K562 (cell line): ENCODE measurements around the gene WT1. TPM values are rescaled to one million over a fixed set of nuclear protein-coding genes. Genes with fewer than 3 reads are reported as not detected.

Source experiments
- NFE2 ChIP-seq: IDR thresholded peaks from 2 replicates; pipeline ENCODE4 v1.6.1; 2014; ENCODE audit warnings: antibody characterized with exemption, low read depth
- NFIX ChIP-seq: fragments of 250-450 bp; sonication (Bioruptor Pico); IDR thresholded peaks from 2 replicates; pipeline ENCODE4 v1.4.0; 2020; ENCODE audit warnings: low read depth, mild to moderate bottlenecking, moderate library complexity
- ZC3H8 ChIP-seq: fragments of 450-650 bp; IDR thresholded peaks from 2 replicates; pipeline ENCODE4 v1.6.1; 2017
- ZFP30 ChIP-seq: fragments of 250-450 bp; sonication (Bioruptor Pico); IDR thresholded peaks from 2 replicates; pipeline ENCODE4 v1.8.0; 2022; ENCODE audit warnings: moderate library complexity, mild to moderate bottlenecking, inconsistent platforms, borderline replicate concordance
- polyA plus RNA-seq, 8 experiments: library from polyadenylated mRNA; depleted of rRNA in 4 of 8; stranded (reverse) in 5 of 8; unstranded in 3 of 8; fragments of >200 nt; fragmentation: Nextera tagmentation in 2 of 8; fragmentation: Illumina TruSeq in 1 of 8; extraction: Ambion mirVana in 2 of 8; extraction: Trizol in 1 of 8; gene quantifications; 2 replicates each; pipeline versions ENCODE4 v1.2.1 to v1.2.3, GENCODE V29; 2011 to 2014; ENCODE audit warnings: inconsistent platforms in 1 of 8, missing spikeins in 1 of 8
- total RNA-seq, 7 experiments: library from RNA; depleted of rRNA in 6 of 7; stranded (reverse); fragments of >200 nt in 6 of 7; fragmentation: Illumina TruSeq in 2 of 7; extraction: Trizol in 2 of 7; gene quantifications; 2 replicates each; pipeline versions ENCODE4 v1.2.1 to v1.2.3, GENCODE V29; 2011 to 2021; ENCODE audit warnings: low replicate concordance in 1 of 7
- TF ChIP-seq, protein P1 (sequence below): sonication (generic); formaldehyde crosslinking; IDR thresholded peaks from 2 replicates; pipeline ENCODE4 v1.8.0; 2023; ENCODE audit warnings: missing genetic modification reagents, mild to moderate bottlenecking, borderline replicate concordance
- TF ChIP-seq, protein P2 (sequence below): fragments of 450-650 bp; IDR thresholded peaks from 2 replicates; pipeline ENCODE4 v1.6.1; 2016; ENCODE audit warnings: low read depth, mild to moderate bottlenecking, moderate library complexity
- TF ChIP-seq, protein P3 (sequence below): fragments of 450-650 bp; IDR thresholded peaks from 2 replicates; pipeline ENCODE4 v1.6.1; 2016; ENCODE audit warnings: mild to moderate bottlenecking, moderate library complexity
- TF ChIP-seq, protein P4 (sequence below), 2 experiments: IDR thresholded peaks; 2 replicates each; pipeline ENCODE4 v1.6.1; 2011; ENCODE audit warnings: borderline replicate concordance in 1 of 2, control low read depth in 1 of 2, low read depth in 1 of 2, low read length in 1 of 2, mild to moderate bottlenecking in 1 of 2, mixed read lengths in 1 of 2, moderate library complexity in 1 of 2; ENCODE audit not compliant: insufficient read depth in 1 of 2, insufficient read length in 1 of 2, poor library complexity in 1 of 2, severe bottlenecking in 1 of 2; ENCODE audit errors: extremely low read depth in 1 of 2

WT1 gene
- total and polyA plus RNA-seq, 9 of the 15 experiments (the other 6 are each of a cell fraction or from before 2014, with no cell fraction given): 7.1 to 33.8 (median 19.4) TPM

DNA sequence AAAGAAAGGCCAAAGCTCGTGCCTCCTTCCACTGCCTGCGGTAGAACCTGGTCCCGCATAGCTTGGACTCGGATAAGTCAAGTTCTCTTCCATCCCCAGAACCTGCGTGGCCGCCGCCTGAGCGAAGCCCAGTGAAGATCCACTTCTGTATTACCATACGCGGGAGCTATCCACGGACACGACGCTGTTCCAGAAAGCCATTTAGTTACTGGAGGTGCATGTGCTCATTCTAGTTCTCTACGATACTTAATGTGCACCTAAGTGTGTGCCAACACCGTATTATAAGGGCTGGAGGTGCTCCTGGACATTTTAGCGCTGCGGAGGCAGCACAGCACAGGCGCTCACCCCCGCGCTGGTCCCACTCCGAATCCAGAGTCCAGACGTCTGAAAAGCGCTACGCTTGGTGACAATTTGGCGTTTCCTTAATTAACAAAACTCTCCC lies 1.4 kb downstream of the WT1 start (continued):
- TF ChIP-seq, protein P1, sequence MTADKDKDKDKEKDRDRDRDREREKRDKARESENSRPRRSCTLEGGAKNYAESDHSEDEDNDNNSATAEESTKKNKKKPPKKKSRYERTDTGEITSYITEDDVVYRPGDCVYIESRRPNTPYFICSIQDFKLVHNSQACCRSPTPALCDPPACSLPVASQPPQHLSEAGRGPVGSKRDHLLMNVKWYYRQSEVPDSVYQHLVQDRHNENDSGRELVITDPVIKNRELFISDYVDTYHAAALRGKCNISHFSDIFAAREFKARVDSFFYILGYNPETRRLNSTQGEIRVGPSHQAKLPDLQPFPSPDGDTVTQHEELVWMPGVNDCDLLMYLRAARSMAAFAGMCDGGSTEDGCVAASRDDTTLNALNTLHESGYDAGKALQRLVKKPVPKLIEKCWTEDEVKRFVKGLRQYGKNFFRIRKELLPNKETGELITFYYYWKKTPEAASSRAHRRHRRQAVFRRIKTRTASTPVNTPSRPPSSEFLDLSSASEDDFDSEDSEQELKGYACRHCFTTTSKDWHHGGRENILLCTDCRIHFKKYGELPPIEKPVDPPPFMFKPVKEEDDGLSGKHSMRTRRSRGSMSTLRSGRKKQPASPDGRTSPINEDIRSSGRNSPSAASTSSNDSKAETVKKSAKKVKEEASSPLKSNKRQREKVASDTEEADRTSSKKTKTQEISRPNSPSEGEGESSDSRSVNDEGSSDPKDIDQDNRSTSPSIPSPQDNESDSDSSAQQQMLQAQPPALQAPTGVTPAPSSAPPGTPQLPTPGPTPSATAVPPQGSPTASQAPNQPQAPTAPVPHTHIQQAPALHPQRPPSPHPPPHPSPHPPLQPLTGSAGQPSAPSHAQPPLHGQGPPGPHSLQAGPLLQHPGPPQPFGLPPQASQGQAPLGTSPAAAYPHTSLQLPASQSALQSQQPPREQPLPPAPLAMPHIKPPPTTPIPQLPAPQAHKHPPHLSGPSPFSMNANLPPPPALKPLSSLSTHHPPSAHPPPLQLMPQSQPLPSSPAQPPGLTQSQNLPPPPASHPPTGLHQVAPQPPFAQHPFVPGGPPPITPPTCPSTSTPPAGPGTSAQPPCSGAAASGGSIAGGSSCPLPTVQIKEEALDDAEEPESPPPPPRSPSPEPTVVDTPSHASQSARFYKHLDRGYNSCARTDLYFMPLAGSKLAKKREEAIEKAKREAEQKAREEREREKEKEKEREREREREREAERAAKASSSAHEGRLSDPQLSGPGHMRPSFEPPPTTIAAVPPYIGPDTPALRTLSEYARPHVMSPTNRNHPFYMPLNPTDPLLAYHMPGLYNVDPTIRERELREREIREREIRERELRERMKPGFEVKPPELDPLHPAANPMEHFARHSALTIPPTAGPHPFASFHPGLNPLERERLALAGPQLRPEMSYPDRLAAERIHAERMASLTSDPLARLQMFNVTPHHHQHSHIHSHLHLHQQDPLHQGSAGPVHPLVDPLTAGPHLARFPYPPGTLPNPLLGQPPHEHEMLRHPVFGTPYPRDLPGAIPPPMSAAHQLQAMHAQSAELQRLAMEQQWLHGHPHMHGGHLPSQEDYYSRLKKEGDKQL: no peak
- TF ChIP-seq, protein P2, sequence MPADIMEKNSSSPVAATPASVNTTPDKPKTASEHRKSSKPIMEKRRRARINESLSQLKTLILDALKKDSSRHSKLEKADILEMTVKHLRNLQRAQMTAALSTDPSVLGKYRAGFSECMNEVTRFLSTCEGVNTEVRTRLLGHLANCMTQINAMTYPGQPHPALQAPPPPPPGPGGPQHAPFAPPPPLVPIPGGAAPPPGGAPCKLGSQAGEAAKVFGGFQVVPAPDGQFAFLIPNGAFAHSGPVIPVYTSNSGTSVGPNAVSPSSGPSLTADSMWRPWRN: no peak
- TF ChIP-seq NFIX (CRISPR knock-in tag) (no peak), ZFP30 (CRISPR knock-in tag) (no peak), ZC3H8 (no peak), NFE2 (no peak)
- TF ChIP-seq, protein P3, sequence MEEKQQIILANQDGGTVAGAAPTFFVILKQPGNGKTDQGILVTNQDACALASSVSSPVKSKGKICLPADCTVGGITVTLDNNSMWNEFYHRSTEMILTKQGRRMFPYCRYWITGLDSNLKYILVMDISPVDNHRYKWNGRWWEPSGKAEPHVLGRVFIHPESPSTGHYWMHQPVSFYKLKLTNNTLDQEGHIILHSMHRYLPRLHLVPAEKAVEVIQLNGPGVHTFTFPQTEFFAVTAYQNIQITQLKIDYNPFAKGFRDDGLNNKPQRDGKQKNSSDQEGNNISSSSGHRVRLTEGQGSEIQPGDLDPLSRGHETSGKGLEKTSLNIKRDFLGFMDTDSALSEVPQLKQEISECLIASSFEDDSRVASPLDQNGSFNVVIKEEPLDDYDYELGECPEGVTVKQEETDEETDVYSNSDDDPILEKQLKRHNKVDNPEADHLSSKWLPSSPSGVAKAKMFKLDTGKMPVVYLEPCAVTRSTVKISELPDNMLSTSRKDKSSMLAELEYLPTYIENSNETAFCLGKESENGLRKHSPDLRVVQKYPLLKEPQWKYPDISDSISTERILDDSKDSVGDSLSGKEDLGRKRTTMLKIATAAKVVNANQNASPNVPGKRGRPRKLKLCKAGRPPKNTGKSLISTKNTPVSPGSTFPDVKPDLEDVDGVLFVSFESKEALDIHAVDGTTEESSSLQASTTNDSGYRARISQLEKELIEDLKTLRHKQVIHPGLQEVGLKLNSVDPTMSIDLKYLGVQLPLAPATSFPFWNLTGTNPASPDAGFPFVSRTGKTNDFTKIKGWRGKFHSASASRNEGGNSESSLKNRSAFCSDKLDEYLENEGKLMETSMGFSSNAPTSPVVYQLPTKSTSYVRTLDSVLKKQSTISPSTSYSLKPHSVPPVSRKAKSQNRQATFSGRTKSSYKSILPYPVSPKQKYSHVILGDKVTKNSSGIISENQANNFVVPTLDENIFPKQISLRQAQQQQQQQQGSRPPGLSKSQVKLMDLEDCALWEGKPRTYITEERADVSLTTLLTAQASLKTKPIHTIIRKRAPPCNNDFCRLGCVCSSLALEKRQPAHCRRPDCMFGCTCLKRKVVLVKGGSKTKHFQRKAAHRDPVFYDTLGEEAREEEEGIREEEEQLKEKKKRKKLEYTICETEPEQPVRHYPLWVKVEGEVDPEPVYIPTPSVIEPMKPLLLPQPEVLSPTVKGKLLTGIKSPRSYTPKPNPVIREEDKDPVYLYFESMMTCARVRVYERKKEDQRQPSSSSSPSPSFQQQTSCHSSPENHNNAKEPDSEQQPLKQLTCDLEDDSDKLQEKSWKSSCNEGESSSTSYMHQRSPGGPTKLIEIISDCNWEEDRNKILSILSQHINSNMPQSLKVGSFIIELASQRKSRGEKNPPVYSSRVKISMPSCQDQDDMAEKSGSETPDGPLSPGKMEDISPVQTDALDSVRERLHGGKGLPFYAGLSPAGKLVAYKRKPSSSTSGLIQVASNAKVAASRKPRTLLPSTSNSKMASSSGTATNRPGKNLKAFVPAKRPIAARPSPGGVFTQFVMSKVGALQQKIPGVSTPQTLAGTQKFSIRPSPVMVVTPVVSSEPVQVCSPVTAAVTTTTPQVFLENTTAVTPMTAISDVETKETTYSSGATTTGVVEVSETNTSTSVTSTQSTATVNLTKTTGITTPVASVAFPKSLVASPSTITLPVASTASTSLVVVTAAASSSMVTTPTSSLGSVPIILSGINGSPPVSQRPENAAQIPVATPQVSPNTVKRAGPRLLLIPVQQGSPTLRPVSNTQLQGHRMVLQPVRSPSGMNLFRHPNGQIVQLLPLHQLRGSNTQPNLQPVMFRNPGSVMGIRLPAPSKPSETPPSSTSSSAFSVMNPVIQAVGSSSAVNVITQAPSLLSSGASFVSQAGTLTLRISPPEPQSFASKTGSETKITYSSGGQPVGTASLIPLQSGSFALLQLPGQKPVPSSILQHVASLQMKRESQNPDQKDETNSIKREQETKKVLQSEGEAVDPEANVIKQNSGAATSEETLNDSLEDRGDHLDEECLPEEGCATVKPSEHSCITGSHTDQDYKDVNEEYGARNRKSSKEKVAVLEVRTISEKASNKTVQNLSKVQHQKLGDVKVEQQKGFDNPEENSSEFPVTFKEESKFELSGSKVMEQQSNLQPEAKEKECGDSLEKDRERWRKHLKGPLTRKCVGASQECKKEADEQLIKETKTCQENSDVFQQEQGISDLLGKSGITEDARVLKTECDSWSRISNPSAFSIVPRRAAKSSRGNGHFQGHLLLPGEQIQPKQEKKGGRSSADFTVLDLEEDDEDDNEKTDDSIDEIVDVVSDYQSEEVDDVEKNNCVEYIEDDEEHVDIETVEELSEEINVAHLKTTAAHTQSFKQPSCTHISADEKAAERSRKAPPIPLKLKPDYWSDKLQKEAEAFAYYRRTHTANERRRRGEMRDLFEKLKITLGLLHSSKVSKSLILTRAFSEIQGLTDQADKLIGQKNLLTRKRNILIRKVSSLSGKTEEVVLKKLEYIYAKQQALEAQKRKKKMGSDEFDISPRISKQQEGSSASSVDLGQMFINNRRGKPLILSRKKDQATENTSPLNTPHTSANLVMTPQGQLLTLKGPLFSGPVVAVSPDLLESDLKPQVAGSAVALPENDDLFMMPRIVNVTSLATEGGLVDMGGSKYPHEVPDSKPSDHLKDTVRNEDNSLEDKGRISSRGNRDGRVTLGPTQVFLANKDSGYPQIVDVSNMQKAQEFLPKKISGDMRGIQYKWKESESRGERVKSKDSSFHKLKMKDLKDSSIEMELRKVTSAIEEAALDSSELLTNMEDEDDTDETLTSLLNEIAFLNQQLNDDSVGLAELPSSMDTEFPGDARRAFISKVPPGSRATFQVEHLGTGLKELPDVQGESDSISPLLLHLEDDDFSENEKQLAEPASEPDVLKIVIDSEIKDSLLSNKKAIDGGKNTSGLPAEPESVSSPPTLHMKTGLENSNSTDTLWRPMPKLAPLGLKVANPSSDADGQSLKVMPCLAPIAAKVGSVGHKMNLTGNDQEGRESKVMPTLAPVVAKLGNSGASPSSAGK: no peak
- TF ChIP-seq, protein P4, sequence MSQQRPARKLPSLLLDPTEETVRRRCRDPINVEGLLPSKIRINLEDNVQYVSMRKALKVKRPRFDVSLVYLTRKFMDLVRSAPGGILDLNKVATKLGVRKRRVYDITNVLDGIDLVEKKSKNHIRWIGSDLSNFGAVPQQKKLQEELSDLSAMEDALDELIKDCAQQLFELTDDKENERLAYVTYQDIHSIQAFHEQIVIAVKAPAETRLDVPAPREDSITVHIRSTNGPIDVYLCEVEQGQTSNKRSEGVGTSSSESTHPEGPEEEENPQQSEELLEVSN (IDR thresholded peaks at IDR 0.05; ENCODE audit: borderline replicate concordance in 1 of 2, extremely low read depth in 1 of 2, insufficient read depth in 1 of 2, insufficient read length in 1 of 2, low read depth in 1 of 2, low read length in 1 of 2, poor library complexity in 1 of 2, severe bottlenecking in 1 of 2): peak; percentile 19 to 44
